Activated T-helper 9 cell treated with anti-CD3 and anti-CD28 coated beads, Interleukin-2, amount 50 U/mL, for 16 hours (primary cell): Measurements from ENCODE around the gene BCO1.
"Not testable (repeated sequence)": the region's sequence is repeated elsewhere in the genome, so short reads cannot be mapped to it uniquely, and the experiment has no call there.

Source experiments
- DNase-seq: peaks from one replicate; pipeline ENCODE4 v3.0.0-alpha.2; 2020; ENCODE audit warnings: low read depth

BCO1 gene, protein sequence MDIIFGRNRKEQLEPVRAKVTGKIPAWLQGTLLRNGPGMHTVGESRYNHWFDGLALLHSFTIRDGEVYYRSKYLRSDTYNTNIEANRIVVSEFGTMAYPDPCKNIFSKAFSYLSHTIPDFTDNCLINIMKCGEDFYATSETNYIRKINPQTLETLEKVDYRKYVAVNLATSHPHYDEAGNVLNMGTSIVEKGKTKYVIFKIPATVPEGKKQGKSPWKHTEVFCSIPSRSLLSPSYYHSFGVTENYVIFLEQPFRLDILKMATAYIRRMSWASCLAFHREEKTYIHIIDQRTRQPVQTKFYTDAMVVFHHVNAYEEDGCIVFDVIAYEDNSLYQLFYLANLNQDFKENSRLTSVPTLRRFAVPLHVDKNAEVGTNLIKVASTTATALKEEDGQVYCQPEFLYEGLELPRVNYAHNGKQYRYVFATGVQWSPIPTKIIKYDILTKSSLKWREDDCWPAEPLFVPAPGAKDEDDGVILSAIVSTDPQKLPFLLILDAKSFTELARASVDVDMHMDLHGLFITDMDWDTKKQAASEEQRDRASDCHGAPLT

DNA sequence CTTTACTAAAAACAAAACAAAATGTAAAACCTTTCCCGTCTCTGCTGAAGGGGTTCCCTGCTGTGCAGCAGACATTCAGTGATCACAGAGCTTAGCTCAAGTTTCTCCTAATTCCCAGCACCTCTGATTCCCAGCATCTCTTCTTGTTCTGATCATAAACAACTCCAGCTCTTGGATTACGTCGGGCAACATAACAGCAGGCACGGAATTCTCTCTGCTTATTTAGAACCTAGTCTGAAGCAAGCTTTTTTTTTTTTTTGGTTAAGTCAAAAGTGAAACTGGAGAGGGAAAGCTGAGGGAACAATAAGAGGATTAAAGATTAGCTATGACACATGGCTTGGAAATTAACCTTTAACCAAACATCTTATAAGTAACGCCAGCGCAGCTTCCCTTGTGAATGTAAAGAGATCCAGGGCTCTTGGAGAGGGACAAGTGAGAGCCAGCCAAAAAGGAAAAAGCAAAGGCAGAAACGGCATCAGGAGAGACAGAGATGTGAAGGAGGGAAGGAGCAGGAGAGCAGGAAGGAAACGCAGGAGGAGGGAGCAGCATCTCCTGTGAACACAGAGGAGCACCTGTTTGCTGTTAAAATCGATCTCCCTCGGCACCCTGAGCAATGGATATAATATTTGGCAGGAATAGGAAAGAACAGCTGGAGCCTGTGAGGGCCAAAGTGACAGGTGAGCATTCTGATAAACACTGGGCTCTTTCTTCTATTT is at the start of gene BCO1:
Gene BCO1, plus strand, starts transcription at position 394 of the 716 bp plus-strand sequence. Its CDS starts 220 bp downstream, at position 614.
- DNase-seq: no peak

DNA sequence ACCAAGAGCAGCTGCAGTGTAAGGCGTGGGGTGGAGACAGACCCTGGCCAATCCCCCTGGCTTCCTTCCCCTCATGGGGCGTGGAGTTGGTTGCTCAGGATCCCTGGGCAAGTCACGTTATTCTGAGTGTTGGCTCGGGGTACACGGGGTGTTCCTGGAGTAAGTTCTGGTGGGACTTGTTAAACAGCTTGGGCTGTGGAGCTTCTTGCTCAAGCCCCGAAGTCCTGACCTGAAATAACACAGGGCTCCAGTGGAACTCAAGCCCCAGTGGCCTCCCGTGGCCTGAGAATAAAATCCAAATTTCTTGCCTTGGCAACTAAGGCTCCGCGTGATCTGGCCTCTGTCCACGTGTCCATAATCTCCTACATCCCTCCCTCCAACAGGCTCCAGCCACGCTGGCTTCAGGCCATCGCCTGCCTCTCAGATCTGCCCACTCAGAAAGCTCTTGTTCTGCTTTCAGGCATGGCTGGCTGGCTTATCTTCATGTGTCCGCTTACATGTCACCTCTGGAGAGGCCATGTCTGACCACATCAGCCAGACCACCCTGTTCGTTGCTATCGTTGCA is 49.3 kb upstream of the BCO1 start:
- no peak for DNase-seq

DNA sequence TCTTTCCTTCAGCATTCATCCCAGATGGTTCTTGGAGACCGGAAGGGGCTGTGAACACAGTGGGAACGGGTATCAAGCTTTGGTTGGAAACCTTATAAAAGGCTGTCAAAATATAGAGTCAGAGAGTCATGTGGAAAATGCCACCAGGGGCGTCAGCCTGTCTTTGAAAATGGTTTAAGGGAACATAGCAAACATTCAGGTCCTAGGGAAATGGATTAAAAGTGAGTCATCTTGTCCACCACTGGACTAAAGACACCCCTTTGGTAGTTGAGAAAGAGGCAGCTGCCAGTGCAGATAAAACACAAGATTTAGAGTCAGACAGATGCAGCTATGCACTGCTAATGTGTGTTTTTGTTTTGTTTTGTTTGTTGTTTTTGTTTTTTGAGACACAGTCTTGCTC is 47.8 kb upstream of the BCO1 start:
- no peak for DNase-seq

DNA sequence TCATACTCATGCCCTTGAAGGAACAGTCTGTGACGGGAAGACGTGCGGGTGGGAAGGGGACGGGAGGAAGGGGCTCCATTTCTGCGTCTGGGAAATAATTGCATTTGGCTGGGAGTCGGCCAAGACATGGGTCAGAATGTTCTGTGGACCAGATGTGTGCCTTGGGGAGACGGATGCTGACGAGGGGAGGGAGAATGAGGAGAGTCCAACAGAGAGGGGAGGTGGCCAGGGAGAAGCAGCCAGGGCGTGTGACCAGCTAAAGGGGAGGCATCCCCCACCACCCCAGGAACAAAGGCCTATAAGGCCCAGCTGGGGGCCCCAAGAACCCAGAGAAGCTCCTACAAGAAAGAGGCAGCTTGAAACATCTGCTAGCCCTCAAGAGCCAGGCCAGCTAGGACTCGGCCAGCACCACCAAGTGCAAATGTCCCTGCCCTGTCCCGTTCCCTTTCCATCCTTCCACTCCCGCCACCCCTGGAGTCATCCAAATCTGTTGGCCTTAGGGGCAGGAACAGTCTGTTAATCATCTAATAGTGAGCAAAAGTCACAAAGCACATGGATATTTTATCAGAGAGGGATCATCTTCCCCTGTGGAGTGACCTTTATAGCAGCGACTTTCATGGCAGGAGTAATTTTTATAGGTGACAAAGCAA is 42.5 kb upstream of the BCO1 start:
- DNase-seq: no peak

DNA sequence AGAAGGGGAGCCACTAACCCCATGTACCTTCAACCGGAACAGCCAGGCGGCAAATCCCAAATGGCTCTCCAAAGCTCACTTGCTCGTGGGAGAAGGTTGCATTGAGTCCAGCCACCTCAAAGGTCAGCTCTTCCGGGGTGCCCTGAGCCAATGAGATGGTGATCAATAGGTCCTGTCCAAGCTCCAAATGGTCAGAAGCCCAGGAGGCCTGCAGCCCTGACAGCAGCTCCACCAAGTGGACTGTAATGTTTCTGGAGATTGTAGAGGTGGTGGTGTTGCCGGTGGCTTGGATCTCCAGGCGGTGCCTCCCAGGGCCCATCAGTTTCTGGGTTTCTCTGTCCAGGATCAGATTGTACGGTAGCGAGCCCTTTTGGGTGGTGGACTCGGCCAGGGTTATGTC is 39.9 kb upstream of the BCO1 start:
- DNase-seq: no peak

DNA sequence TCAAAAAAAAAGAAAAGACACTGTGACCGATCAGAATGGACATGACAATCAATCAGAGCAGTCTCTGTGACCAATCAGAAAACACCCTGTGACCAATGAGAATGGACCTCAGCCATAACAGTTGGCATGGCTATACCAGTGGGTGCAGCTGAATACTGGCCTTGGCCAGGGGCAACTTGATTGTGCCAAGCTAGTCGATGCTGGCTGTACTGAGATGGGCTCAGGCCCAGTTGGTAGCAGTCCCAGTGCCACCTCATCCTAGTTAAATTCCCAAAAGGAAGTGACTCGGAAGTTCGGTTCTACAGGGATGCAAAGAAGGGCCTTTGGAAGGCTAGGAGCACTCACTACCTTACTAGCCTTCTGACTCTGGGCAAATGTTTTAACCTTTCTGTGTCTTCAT is 37.2 kb upstream of the BCO1 start:
- DNase-seq: no peak

DNA sequence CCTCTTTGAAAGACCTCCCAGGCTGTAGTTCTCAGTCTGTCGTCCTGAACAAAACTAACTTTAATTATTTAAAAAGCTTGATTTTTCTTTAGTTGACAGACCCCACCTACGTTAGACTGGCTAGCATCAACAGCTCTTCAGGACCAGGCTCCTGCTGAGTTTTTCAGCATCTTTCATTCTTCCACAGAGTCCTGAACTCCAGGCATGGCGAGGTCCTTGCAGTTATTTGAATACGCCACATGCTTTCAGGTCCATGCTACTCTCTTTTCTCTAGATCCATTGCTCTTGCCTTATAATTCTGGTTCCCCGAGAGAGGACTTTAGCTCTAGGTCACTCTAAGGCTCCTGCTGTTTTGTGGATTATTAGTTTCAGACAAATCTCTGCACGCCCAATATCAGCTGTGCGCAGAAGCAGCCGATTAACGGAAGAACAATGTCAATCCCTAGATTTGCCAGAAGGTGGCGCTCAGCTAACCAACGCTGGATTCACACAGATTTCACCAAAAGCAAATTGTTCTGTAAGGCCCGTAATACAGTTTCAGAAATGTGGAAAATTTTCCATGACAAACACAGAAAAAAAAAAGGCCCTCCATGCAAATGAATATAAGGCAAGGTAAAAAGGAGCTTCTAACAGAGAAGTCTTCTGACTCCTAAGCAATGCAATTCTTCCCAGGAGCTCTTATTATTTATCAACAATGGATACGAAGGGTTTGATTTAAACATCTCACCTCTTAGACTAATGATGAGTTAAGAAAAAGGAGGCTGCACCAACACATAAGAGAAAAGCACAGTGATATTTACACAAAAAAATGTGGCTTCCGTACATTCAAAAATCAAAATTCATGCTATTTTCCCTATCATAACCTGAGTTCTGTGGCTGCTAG is 33.5 kb upstream of the BCO1 start:
- DNase-seq: no peak

DNA sequence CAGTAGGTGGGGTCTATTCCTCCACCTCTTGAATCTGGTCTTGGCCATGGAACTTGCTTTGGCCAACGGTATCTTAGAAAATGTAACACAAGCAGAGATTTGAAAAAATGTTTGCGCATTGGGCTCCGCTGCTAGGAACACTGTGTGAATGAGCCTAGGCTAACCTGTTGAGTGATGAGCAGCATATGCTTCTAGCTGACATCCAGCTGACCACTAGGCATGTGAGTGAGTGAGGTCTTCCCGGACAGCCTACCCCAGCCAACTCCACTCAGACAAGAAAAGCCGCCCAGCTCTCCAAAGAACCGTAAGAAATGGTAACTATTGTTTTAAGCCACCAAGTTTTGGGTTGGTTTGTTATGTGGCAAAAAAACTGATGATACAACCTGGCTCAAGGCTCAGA is 31.4 kb upstream of the BCO1 start:
- no peak for DNase-seq

DNA sequence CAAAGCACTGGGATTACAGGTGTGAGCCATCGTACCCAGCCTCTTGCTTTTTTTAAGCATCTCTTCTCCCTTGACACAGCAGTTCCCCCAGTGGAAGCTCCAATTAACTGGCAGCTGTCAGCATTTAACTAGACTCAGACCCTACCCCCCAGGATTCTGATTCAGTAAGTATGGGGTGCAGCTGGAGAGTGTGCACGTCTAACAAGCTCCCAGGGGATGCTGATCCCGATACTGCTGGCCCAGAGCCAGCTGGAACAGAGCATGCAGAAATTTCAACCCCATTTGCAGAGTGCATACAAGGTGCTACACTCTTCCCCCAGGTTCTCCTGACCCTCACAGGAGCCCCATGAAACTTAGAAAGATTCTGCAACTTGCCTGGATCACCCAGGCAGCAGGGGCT is 27.7 kb upstream of the BCO1 start:
- DNase-seq: no peak

DNA sequence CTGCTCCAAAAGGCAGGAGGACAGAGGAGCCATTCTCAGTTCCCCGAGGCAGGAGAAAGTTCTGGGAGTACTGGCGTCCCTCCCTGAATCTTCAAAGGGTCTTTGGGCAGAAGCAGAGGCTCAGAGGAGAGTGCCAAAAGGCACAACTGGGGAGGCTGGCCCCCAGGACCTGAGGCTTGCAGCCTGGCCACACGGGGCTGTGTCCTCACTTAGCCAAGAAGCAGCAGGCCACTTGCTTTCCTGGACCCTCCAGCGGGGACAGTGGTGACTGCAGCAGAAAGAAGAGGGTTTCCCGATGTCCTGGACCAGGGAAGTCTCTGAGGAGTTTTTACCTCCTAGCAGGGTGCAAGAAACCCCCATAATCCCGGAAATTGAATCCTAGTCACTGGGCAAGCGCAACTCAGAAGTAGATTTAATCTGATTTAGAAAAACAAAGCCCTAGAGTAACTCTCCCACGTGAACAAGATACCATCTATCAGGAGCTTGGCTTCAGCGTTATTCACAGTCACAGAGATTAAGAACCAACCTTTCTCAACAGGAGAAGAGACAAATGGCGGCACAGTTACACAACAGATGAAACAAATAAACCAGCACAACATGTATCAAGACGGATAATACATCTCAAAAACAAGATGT is 25.5 kb upstream of the BCO1 start:
- no peak for DNase-seq

DNA sequence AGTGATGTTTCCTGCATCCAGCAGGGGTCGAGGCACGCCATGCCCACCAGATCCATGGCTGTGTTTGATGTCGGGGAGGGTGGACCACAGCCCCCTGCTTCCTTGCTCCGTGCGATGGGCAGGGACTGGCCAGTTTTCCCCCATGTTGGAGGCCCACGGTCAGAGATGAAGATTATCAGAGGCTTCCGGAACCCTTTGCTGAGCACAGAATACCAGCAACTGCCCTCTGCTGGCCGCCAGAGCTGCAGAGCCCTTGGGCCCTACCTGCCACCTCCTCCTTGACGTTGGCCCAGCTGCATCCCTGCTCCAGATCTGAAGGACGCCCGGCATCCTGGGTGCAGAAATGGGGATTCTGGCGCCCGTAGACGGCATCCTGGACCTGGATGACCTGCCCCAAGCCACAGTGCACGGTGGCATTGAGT is 23.7 kb upstream of the BCO1 start:
- no peak for DNase-seq

DNA sequence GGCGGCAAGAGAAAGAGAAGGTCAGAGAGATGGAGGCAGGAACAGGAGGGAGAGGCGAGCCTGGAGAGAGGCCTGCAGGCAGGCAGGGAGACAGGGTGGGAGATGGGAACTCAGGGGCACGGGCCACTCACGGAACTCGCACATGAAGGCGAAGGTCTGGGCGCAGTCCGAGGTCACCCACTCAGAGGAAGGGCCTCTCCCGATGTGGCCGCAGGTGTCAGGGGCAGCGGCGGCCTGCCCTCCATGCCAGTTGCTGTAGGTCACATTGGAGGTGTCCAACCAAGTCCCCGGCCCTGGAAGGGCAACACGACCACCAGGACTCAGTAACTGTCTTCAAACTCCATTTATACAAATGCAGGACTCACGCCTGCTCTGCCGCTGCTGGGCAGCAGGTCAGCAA is 22.4 kb upstream of the BCO1 start:
- DNase-seq: no peak

DNA sequence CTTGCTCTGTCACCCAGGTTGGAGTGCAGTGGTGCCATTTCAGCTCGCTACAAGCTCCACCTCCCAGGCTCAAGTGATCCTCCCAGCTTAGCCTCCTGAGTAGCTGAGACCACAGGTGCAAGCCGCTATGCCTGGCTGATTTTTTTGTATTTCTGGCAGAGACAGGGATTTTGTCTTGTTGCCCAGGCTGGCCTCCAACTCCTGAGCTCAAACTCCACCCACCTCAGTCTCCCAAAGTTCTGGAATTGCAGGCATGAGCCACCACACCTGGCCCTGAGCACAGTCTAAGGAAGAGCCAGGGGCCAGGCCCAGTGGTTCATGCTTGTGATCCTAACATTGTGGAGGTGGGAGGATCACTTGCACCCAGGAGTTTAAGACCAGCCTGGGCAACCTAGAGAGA is 21.8 kb upstream of the BCO1 start:
- DNase-seq: no peak

DNA sequence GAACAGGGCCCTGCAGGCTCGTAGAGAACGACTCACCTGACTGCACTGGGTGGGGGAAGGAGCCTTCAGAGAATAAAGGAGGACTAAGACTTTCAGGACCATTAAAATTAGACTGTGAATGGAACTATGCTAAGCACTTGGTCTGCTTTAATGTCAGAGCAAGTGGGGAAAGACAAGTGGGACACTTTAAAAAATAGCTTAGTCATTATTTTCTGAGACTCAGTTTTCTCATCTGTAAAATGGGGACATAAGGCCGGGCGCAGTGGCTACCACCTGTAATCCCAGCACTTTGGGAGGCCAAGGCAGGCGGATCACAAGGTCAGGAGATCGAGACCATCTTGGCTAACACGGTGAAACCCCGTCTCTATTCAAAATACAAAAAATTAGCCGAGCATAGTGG is 19.3 kb upstream of the BCO1 start:
- DNase-seq: no peak

DNA sequence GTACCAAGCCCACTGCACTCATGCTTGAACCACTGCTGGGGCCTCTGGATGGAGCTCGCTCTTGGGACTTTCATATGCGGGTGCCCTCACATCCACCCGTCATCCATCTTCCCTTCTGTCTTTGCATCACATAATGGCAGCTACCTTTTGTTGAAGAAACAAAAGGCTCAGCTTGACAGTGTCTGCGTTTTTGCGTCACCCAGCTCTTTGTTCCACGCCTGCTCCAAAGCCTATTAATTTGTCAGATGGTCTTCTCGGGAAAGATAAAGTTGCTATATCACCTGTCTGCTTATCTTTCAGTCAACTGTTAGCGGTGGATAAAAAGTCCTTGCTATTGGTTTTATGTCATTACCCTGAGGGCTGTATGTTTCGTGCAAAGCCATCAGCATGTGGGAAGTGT is 18.1 kb upstream of the BCO1 start:
- DNase-seq: no peak

DNA sequence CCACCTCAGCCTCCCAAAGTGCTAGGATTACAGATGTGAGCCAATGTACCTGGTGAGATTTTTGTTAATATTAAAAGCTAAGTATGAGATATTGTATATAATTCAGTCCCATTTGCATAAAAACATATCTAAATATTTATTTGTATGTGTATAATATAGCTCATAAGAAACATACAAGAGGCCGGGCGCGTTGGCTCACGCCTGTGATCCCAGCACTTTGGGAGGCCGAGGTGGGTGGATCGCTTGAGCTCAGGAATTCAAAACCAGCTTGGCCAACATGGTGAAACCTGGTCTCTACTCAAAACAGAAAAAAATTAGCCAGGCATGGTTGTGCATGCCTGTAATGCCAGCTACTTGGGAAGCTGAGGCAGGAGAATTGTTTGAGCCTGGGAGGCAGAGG is 16.8 kb upstream of the BCO1 start:
- DNase-seq: no peak

DNA sequence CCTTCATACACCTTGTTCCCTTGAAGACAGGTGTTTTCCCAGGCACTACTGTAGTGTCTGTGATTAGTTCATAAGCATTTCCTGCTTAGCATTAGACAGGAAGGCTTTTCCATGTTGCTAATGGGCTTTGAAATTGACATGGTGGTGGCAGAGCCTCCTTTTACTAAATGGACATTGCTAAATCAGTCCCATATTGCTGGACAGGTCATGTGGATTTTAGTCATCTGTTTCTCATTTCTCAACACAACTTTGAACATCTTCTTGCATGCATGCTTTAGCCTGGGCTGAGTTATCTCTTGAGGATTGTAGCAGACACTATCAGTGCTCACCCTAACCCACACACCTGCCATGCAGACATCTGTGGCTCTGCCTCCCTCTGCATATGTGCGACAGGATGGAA is 13.7 kb upstream of the BCO1 start:
- no peak for DNase-seq

DNA sequence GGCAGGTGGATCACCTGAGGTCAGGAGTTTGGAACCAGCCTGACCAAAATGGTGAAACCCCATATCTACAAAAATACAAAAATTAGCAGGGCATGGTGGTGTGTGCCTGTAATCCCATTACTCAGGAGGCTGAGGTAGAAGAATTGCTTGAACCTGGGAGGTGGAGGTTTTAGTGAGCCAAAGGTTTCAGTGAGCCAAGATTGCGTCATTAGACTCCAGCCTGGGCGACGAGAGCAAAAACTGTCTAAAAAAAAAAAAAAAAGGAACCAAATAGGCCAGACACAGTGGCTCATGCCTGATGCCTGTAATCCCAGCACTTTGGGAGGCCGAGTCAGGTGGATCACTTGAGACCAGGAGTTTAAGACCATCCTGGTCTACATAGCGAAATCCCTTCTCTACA is 12.8 kb upstream of the BCO1 start:
- not testable (repeated sequence) for DNase-seq

DNA sequence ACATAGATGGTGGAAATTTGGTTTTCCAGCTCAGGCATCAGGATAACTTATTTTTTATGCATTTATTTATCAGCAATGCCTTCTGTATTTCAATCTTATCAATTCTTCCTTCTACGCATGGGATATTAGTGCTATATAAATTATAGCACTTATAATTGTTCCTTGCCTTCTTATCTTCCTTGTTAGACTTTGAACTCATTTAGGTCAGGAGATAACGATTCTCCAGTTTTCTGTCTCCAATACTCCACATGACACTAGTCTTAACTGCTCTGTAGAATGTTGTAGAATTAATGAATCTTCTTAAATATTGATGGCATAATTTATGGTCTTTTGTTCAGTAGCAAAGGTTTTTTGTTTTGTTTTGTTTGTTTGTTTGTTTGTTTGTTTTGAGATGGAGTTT is 10.7 kb upstream of the BCO1 start:
- no peak for DNase-seq

DNA sequence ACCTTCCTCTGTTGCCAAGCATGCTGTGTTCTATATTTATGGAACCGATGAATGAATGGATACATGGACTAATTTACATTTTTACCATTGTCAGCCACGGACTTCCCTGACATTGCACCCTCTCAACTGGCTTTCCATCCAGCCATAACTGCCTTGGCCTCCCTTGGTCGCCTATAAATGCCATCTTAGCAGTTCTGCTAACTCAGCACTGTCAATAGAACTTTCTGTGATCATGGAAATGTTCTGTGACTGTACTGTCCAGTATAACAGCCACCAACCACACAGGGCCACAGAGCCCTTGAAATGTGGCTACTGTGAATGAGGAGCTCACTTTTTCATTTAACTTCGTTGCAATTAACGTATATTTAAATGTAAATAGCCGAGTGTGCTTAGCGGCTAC is 8.7 kb upstream of the BCO1 start:
- no peak for DNase-seq

DNA sequence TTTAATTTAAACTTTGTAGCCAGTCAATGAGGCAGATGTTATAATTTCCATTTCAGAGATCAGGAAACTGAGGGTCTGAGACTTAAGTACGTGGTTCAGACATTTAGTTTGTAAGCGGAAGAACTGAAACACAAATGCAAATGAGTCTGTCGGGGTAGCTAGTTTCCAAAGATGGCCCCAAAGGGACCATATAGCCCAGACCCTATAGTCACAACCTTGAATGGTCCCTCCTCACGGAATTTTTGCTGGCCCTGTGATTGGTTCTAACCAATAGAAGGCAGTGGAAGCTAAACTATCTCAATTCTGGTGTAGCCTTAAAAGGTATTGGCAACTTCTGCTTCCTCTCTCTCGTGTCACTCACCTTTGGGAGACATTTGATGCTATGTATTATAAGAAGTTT is 7.5 kb upstream of the BCO1 start:
- no peak for DNase-seq
